Right lobe of liver (tissue), 4 donors: Measurements from ENCODE around the gene SERPINB4.

ENCODE experiments used
- POLR2A ChIP-seq: fragments of 450-650 bp; IDR thresholded peaks from one replicate; pipeline ENCODE4 v1.6.1; 2017; ENCODE audit warnings: antibody characterized with exemption, mild to moderate bottlenecking
- TF ChIP-seq, protein P1 (sequence below), 4 donors: fragments of 200-600 bp in 3 of 4; fragments of 450-650 bp in 1 of 4; IDR thresholded peaks; one replicate each; pipeline versions ENCODE4 v1.5.1 to v1.8.0; 2016 to 2022; ENCODE audit warnings: antibody characterized with exemption in 4 of 4, mild to moderate bottlenecking in 2 of 4
- donor health status: DM: no; HTN: no; CAD: no.
- donor health status: DM: no; HTN: no; CAD: no.
- donor health status: DM: no; HTN: yes; CAD: no.

DNA sequence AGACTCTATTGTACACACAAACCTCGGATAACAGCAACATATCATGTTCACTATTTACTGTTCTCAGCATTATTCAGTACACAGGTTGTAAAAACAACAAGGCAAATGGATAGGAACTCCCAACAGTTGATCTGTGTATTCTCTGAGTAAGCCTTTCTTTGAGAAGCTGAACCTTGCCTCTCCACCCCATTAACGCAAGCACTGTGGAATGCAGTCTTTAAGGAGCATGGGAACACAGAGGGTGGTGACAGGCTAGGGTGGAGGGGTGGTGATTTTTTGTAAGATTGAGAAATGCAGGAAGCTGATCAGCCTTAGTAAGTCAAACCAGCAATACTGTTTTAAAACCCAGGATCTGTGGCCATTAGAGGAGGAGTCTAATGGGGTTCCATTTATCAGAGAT, 39.1 kb upstream of the SERPINB4 start:
- TF ChIP-seq, protein P1, sequence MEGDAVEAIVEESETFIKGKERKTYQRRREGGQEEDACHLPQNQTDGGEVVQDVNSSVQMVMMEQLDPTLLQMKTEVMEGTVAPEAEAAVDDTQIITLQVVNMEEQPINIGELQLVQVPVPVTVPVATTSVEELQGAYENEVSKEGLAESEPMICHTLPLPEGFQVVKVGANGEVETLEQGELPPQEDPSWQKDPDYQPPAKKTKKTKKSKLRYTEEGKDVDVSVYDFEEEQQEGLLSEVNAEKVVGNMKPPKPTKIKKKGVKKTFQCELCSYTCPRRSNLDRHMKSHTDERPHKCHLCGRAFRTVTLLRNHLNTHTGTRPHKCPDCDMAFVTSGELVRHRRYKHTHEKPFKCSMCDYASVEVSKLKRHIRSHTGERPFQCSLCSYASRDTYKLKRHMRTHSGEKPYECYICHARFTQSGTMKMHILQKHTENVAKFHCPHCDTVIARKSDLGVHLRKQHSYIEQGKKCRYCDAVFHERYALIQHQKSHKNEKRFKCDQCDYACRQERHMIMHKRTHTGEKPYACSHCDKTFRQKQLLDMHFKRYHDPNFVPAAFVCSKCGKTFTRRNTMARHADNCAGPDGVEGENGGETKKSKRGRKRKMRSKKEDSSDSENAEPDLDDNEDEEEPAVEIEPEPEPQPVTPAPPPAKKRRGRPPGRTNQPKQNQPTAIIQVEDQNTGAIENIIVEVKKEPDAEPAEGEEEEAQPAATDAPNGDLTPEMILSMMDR (IDR thresholded peaks at IDR 0.05) = no peak
- no peak for TF ChIP-seq POLR2A
